Mesendoderm (in vitro differentiated cells): Measurements from ENCODE around the gene PRDX5.

Source experiments
- DNase-seq: peaks from one replicate; pipeline ENCODE4 v3.0.0; 2013
- H2AK5ac ChIP-seq: 2 replicates; pipeline ENCODE4 v1.6.1; 2013; ENCODE audit warnings: low read length, inconsistent platforms
- H2BK120ac ChIP-seq: 2 replicates; pipeline ENCODE4 v1.6.1; 2013; ENCODE audit warnings: low read depth, mild to moderate bottlenecking, low read length, moderate library complexity, mixed read lengths
- H2BK15ac ChIP-seq: replicated peaks from 2 replicates; pipeline ENCODE4 v1.6.1; 2013; ENCODE audit warnings: low read depth, mild to moderate bottlenecking, moderate library complexity
- H2BK5ac ChIP-seq: 2 replicates; pipeline ENCODE4 v1.6.1; 2013; ENCODE audit warnings: low read length, inconsistent platforms
- H3K18ac ChIP-seq: 2 replicates; pipeline ENCODE4 v1.6.1; 2013; ENCODE audit warnings: mild to moderate bottlenecking, low read length, mixed read lengths
- H3K23ac ChIP-seq: one replicate; pipeline ENCODE4 v1.6.1; 2013; ENCODE audit warnings: low read length
- H3K27ac ChIP-seq: 2 replicates; pipeline ENCODE4 v1.5.1; 2013; ENCODE audit warnings: low read depth, mild to moderate bottlenecking, inconsistent platforms, low read length, moderate library complexity
- H3K27me3 ChIP-seq: 2 replicates; pipeline ENCODE4 v1.6.1; 2013; ENCODE audit warnings: low read length, control low read depth, mild to moderate bottlenecking, inconsistent platforms; ENCODE audit not compliant: insufficient read depth, poor library complexity
- H3K36me3 ChIP-seq: 2 replicates; pipeline ENCODE4 v1.6.1; 2013; ENCODE audit warnings: low read length, inconsistent platforms; ENCODE audit not compliant: control insufficient read depth, insufficient read depth
- H3K4ac ChIP-seq: one replicate; pipeline ENCODE4 v1.6.1; 2013; ENCODE audit warnings: low read depth, mild to moderate bottlenecking, low read length, moderate library complexity
- H3K4me1 ChIP-seq: 2 replicates; pipeline ENCODE4 v1.6.1; 2013; ENCODE audit warnings: low read depth, low read length, inconsistent platforms; ENCODE audit not compliant: control insufficient read depth
- H3K4me2 ChIP-seq: 2 replicates; pipeline ENCODE4 v1.6.1; 2013; ENCODE audit warnings: low read length
- H3K4me3 ChIP-seq: 2 replicates; pipeline ENCODE4 v1.5.1; 2013; ENCODE audit warnings: mild to moderate bottlenecking, low read length
- H3K56ac ChIP-seq: one replicate; pipeline ENCODE4 v1.6.1; 2013; ENCODE audit warnings: low read length
- H3K79me1 ChIP-seq: 2 replicates; pipeline ENCODE4 v1.6.1; 2013; ENCODE audit warnings: low read length, inconsistent platforms
- H3K79me2 ChIP-seq: 2 replicates; pipeline ENCODE4 v1.6.1; 2013; ENCODE audit warnings: mild to moderate bottlenecking, low read length; ENCODE audit not compliant: control insufficient read depth, insufficient read depth
- H3K9ac ChIP-seq: 2 replicates; pipeline ENCODE4 v1.6.1; 2013; ENCODE audit warnings: low read length, inconsistent platforms
- H4K5ac ChIP-seq: one replicate; pipeline ENCODE4 v1.6.1; 2013; ENCODE audit warnings: low read length
- H4K8ac ChIP-seq: one replicate; pipeline ENCODE4 v1.6.1; 2013; ENCODE audit warnings: low read depth, mild to moderate bottlenecking, control low read depth, low read length, moderate library complexity
- WGBS: extraction: QIAGEN DNeasy Blood & Tissue Kit; methylation state at CpG from one replicate; pipeline ENCODE4 v1.1.7; 2013; ENCODE audit warnings: low lambda C conversion rate, missing lambda C conversion rate; ENCODE audit not compliant: insufficient coverage; ENCODE audit errors: extremely low coverage; 5-methylcytosine and 5-hydroxymethylcytosine counted together

PRDX5 gene

GRCh38 chr11:64347193-64347867 lies 29.4 kb downstream of the PRDX5 start:
- Histone ChIP-seq H3K27ac (no peak overlapping the region), H3K36me3 (no peaks in the 10 kb centered on the region), H3K79me1 (no peaks in the 10 kb centered on the region), H2BK5ac (no peak overlapping the region), H3K4me2 (no peak overlapping the region), H4K5ac (no peak overlapping the region), H3K4me1 (no peaks in the 10 kb centered on the region), H3K56ac (no peak overlapping the region), H2BK15ac (no peak overlapping the region), H3K27me3 (no peaks in the 10 kb centered on the region), H2BK120ac (no peak overlapping the region), H4K8ac (no peak overlapping the region), H3K79me2 (no peaks in the 10 kb centered on the region), H3K23ac (no peak overlapping the region), H3K18ac (no peak overlapping the region), H3K9ac (no peak overlapping the region), H2AK5ac (no peak overlapping the region), H3K4me3 (no peak overlapping the region), H3K4ac (no peak overlapping the region)
- no peak for DNase-seq
- WGBS, result no CpG with 5 or more reads among the region's 12 CpGs

GRCh38 chr11:64348383-64349024 lies 30.6 kb downstream of the PRDX5 start:
- no peak overlapping the region for H3K27ac ChIP-seq
- H3K4me2 ChIP-seq, result no peak overlapping the region

GRCh38 chr11:64349025-64349387 lies 31.1 kb downstream of the PRDX5 start:
- Histone ChIP-seq H4K5ac (no peak overlapping the region), H2AK5ac (no peak overlapping the region), H3K4me1 (no peaks in the 10 kb centered on the region), H3K4ac (no peak overlapping the region), H3K79me2 (no peaks in the 10 kb centered on the region), H2BK120ac (no peak overlapping the region), H3K27ac (no peak overlapping the region), H3K56ac (no peak overlapping the region), H3K36me3 (no peaks in the 10 kb centered on the region), H3K4me3 (no peak overlapping the region), H3K4me2 (no peak overlapping the region), H3K23ac (no peak overlapping the region), H4K8ac (no peak overlapping the region), H3K27me3 (no peaks in the 10 kb centered on the region), H2BK5ac (no peak overlapping the region), H2BK15ac (no peak overlapping the region), H3K18ac (no peak overlapping the region), H3K9ac (no peak overlapping the region), H3K79me1 (no peaks in the 10 kb centered on the region)
- no peak for DNase-seq
- no CpG with 5 or more reads among the region's 7 CpGs for WGBS

More at GRCh38 chr11:64348383-64349024, 30.6 kb downstream of the PRDX5 start:
- H3K23ac ChIP-seq, result no peak overlapping the region
- WGBS, result no CpG with 5 or more reads among the region's 14 CpGs
- no peak overlapping the region for H2BK15ac ChIP-seq
- H4K5ac ChIP-seq, result no peak overlapping the region
- no peak overlapping the region for H4K8ac ChIP-seq
- peak; percentile 54 for DNase-seq
- no peaks in the 10 kb centered on the region for H3K79me2 ChIP-seq
- H2AK5ac ChIP-seq, result no peak overlapping the region
- no peaks in the 10 kb centered on the region for H3K79me1 ChIP-seq
- H3K4me1 ChIP-seq, result no peaks in the 10 kb centered on the region
- H3K4me3 ChIP-seq, result no peak overlapping the region
- no peak overlapping the region for H2BK5ac ChIP-seq
- H2BK120ac ChIP-seq, result no peak overlapping the region
- no peak overlapping the region for H3K56ac ChIP-seq
- H3K4ac ChIP-seq, result no peak overlapping the region
- no peak overlapping the region for H3K9ac ChIP-seq
- no peak overlapping the region for H3K18ac ChIP-seq
- H3K27me3 ChIP-seq, result no peaks in the 10 kb centered on the region
- no peaks in the 10 kb centered on the region for H3K36me3 ChIP-seq

- Histone ChIP-seq H3K4me3 (no peak overlapping the region), H3K36me3 (no peaks in the 10 kb centered on the region), H3K4me2 (no peak overlapping the region), H3K23ac (no peak overlapping the region), H2BK15ac (no peak overlapping the region), H2BK120ac (no peak overlapping the region), H3K27ac (no peak overlapping the region), H2BK5ac (no peak overlapping the region), H3K18ac (no peak overlapping the region), H4K8ac (no peak overlapping the region), H3K9ac (no peak overlapping the region), H3K79me1 (no peaks in the 10 kb centered on the region), H3K56ac (no peak overlapping the region), H4K5ac (no peak overlapping the region), H3K4me1 (no peaks in the 10 kb centered on the region), H3K27me3 (no peaks in the 10 kb centered on the region), H3K4ac (no peak overlapping the region), H2AK5ac (no peak overlapping the region), H3K79me2 (no peaks in the 10 kb centered on the region)
- no peak for DNase-seq
- WGBS, result no CpG with 5 or more reads among the region's 11 CpGs
These were observed 31.5 kb downstream of the PRDX5 start for GRCh38 chr11:64349404-64349803.

GRCh38 chr11:64351136-64351631 lies 33.3 kb downstream of the PRDX5 start:
- no peak overlapping the region for H3K56ac ChIP-seq
- H3K9ac ChIP-seq, result no peak overlapping the region
- H2BK5ac ChIP-seq, result no peak overlapping the region
- H2BK120ac ChIP-seq, result no peak overlapping the region
- no peak overlapping the region for H4K5ac ChIP-seq
- WGBS, result no CpG with 5 or more reads among the region's 18 CpGs
- H3K36me3 ChIP-seq, result no peaks in the 10 kb centered on the region
- H3K27me3 ChIP-seq, result no peaks in the 10 kb centered on the region
- no peak overlapping the region for H3K18ac ChIP-seq
- H3K79me2 ChIP-seq, result no peaks in the 10 kb centered on the region
- H3K4me2 ChIP-seq, result no peak overlapping the region
- no peaks in the 10 kb centered on the region for H3K79me1 ChIP-seq
- H4K8ac ChIP-seq, result no peak overlapping the region
- no peak overlapping the region for H3K4me3 ChIP-seq
- no peak overlapping the region for H3K23ac ChIP-seq
- no peak for DNase-seq
- no peak overlapping the region for H2AK5ac ChIP-seq
- H3K4ac ChIP-seq, result no peak overlapping the region
- peaks cover 2% of the 10 kb centered on the region for H3K4me1 ChIP-seq
- no peak overlapping the region for H3K27ac ChIP-seq
- H2BK15ac ChIP-seq, result no peak overlapping the region
